ENCODE measurements around the gene AQP3. TPM values are rescaled to one million over a fixed set of nuclear protein-coding genes. Genes with fewer than 3 reads are reported as not detected.

Gene AQP3
- total RNA-seq, 1 experiment from 2014 or later, result 1.0 TPM

- Histone ChIP-seq H3K4me1 (ENCODE audit: control insufficient read depth, insufficient read depth, low read length) (no peaks in the 10 kb centered on the region), H3K27ac (ENCODE audit: low read length) (no peak overlapping the region), H3K36me3 (ENCODE audit: control insufficient read depth, insufficient read depth, low read length) (peaks cover 20% of the 10 kb centered on the region), H3K9me3 (ENCODE audit: control insufficient read depth, insufficient read depth, low read depth, low read length) (no peaks in the 10 kb centered on the region), H3K27me3 (ENCODE audit: control insufficient read depth, insufficient read depth, low read length) (no peaks in the 10 kb centered on the region), H3K4me3 (ENCODE audit: low read depth in 2 of 2, low read length in 2 of 2) (no peak overlapping the region)
- intact Hi-C loops (cut with micrococcal nuclease; ENCODE audit: unreplicated experiment) (loop anchor here (5.0 kb wide), 1 partner anchor 58 kb away; no protein-coding TSS in a partner anchor), in situ Hi-C loops (cut with HindIII; ENCODE audit: low pct_unique_long_range_greater_than_20kb, low sequenced_read_pairs) (no loop called here)
- CTCF ChIA-PET, result interaction anchor here (1.9 kb wide), 1 partner anchor 12 kb away, joined by 4 read pairs; no protein-coding TSS in a partner anchor
- POLR2A ChIA-PET, result no interaction called here
- DNase-seq (ENCODE audit: low read depth, low spot score) (no peak), ATAC-seq (no peak)
- BruUV-seq (replicated peaks), result no TSS peak
- TF ChIP-seq REST (IDR thresholded peaks at IDR 0.05; ENCODE audit: insufficient read depth in 1 of 2, low read depth in 2 of 2, low read length in 1 of 2) (no peak), TCF7L2 (IDR thresholded peaks at IDR 0.05; ENCODE audit: low read depth, low read length) (no peak), SIN3A (IDR thresholded peaks at IDR 0.05; ENCODE audit: borderline replicate concordance, insufficient read depth, low read depth, low read length) (no peak), CTCF (IDR thresholded peaks at IDR 0.05) (no peak), POLR2AphosphoS5 (IDR thresholded peaks at IDR 0.05; ENCODE audit: low read depth, low read length) (no peak)
Observed at GRCh38 chr9:33465096-33465495, 17.7 kb upstream of the AQP3 start.

GRCh38 chr9:33464045-33464636 lies 16.7 kb upstream of the AQP3 start:
- no peak for TF ChIP-seq REST (IDR thresholded peaks at IDR 0.05; ENCODE audit: insufficient read depth in 1 of 2, low read depth in 2 of 2, low read length in 1 of 2)
- no peak for TF ChIP-seq SIN3A (IDR thresholded peaks at IDR 0.05; ENCODE audit: borderline replicate concordance, insufficient read depth, low read depth, low read length)
- no peak for TF ChIP-seq POLR2AphosphoS5 (IDR thresholded peaks at IDR 0.05; ENCODE audit: low read depth, low read length)
- TF ChIP-seq CTCF (IDR thresholded peaks at IDR 0.05), result no peak
- no peak for TF ChIP-seq TCF7L2 (IDR thresholded peaks at IDR 0.05; ENCODE audit: low read depth, low read length)
- BruUV-seq (replicated peaks), result no TSS peak
- H3K27ac ChIP-seq (ENCODE audit: low read length), result no peak overlapping the region
- CTCF ChIA-PET, result interaction anchor here (0.5 to 1.9 kb wide), 2 partner anchors 11 to 45 kb away, joined by 4 read pairs; no protein-coding TSS in a partner anchor
- in situ Hi-C loops (cut with HindIII; ENCODE audit: low pct_unique_long_range_greater_than_20kb, low sequenced_read_pairs) (no loop called here), intact Hi-C loops (cut with micrococcal nuclease; ENCODE audit: unreplicated experiment) (no loop called here)
- no peaks in the 10 kb centered on the region for H3K4me1 ChIP-seq (ENCODE audit: control insufficient read depth, insufficient read depth, low read length)
- peaks cover 20% of the 10 kb centered on the region for H3K36me3 ChIP-seq (ENCODE audit: control insufficient read depth, insufficient read depth, low read length)
- no peaks in the 10 kb centered on the region for H3K27me3 ChIP-seq (ENCODE audit: control insufficient read depth, insufficient read depth, low read length)
- POLR2A ChIA-PET, result no interaction called here
- DNase-seq (ENCODE audit: low read depth, low spot score) (no peak), ATAC-seq (no peak)
- H3K9me3 ChIP-seq (ENCODE audit: control insufficient read depth, insufficient read depth, low read depth, low read length), result no peaks in the 10 kb centered on the region
- no peak overlapping the region for H3K4me3 ChIP-seq (ENCODE audit: low read depth in 2 of 2, low read length in 2 of 2)
